OCI-LY7 (cell line): Measurements from ENCODE around the gene SLC6A18. TPM values are rescaled to one million over a fixed set of nuclear protein-coding genes. Genes with fewer than 3 reads are reported as not detected.

Experiments used
- BruUV-seq: library from RNA; stranded (reverse); fragments of 400-500 nt; replicated peaks from 2 replicates; lab custom pipeline; 2021; lab: Mats Ljungman, UMichigan
- CTCF ChIA-PET: fragments of 300-600 bp; sonication (Branson Sonifier 250); formaldehyde crosslinking; loops from one replicate; lab custom pipeline; 2022; ENCODE audit warnings: antibody characterized with exemption; ENCODE audit not compliant: unreplicated experiment; lab: Charles Lee
- POLR2A ChIA-PET: fragments of 300-600 bp; sonication (Branson Sonifier 250); formaldehyde crosslinking; loops from one replicate; lab custom pipeline; 2022; ENCODE audit warnings: antibody characterized with exemption; lab: Charles Lee
- DNase-seq: peaks from one replicate; pipeline ENCODE4 v3.0.0-alpha.2; 2015; ENCODE audit warnings: low spot score
- H2AFZ ChIP-seq: fragments of 200-600 bp; sonication (generic), shearing (Covaris generic); 2 replicates; pipeline ENCODE4 v1.6.1; 2014; ENCODE audit warnings: mild to moderate bottlenecking, antibody characterized with exemption, low read length, moderate library complexity
- H3K27ac ChIP-seq: fragments of 200-600 bp; sonication (generic); 2 replicates; pipeline ENCODE4 v1.5.1; 2014; ENCODE audit warnings: mixed run types, low read depth, mild to moderate bottlenecking, moderate library complexity, low read length, inconsistent platforms; ENCODE audit not compliant: poor library complexity, severe bottlenecking
- H3K36me3 ChIP-seq: fragments of 200-600 bp; sonication (generic); 2 replicates; pipeline ENCODE4 v1.6.1; 2014; ENCODE audit warnings: mild to moderate bottlenecking, antibody characterized with exemption, low read length, moderate library complexity, mixed read lengths; ENCODE audit not compliant: insufficient read depth
- H3K4me1 ChIP-seq: fragments of 200-600 bp; sonication (generic); 2 replicates; pipeline ENCODE4 v1.5.1; 2014; ENCODE audit warnings: mild to moderate bottlenecking, low read length; ENCODE audit not compliant: insufficient read depth, poor library complexity, severe bottlenecking
- H3K4me2 ChIP-seq: fragments of 200-600 bp; sonication (generic); 2 replicates; pipeline ENCODE4 v1.6.1; 2014; ENCODE audit warnings: mild to moderate bottlenecking, low read length
- H3K4me3 ChIP-seq: fragments of 200-600 bp; sonication (generic); 2 replicates; pipeline ENCODE4 v1.5.1; 2014; ENCODE audit warnings: mild to moderate bottlenecking, low read depth, low read length; ENCODE audit not compliant: poor library complexity, severe bottlenecking
- H3K79me2 ChIP-seq: fragments of 200-600 bp; sonication (generic); 2 replicates; pipeline ENCODE4 v1.6.1; 2016; ENCODE audit warnings: low read depth, mild to moderate bottlenecking, low read length, moderate library complexity, mixed read lengths; ENCODE audit not compliant: insufficient read depth
- H3K9me2 ChIP-seq: fragments of 200-600 bp; sonication (generic); 2 replicates; pipeline ENCODE4 v1.6.1; 2016; ENCODE audit warnings: mild to moderate bottlenecking, low read length, mixed read lengths; ENCODE audit not compliant: insufficient read depth
- H3K9me3 ChIP-seq: fragments of 200-600 bp; sonication (generic); 2 replicates; pipeline ENCODE4 v1.6.1; 2014; ENCODE audit warnings: mild to moderate bottlenecking, mixed run types, low read length, mixed read lengths
- H4K20me1 ChIP-seq: fragments of 200-600 bp; sonication (generic); 2 replicates; pipeline ENCODE4 v1.6.1; 2014; ENCODE audit warnings: mild to moderate bottlenecking, antibody characterized with exemption, low read length, moderate library complexity, mixed read lengths; ENCODE audit not compliant: insufficient read depth
- EZH2phosphoT487 ChIP-seq: fragments of 200-600 bp; sonication (generic); IDR thresholded peaks from 2 replicates; pipeline ENCODE4 v1.6.1; 2018; ENCODE audit warnings: low read depth, borderline replicate concordance, mild to moderate bottlenecking, mixed run types, antibody characterized with exemption, low read length, moderate library complexity, mixed read lengths
- intact Hi-C: fragments of 100-400 bp; cut with micrococcal nuclease; formaldehyde crosslinking; loops from one replicate; pipeline ENCODE4 v1.10.0; 2022; ENCODE audit not compliant: unreplicated experiment
- total RNA-seq, 2 experiments: library from RNA; depleted of rRNA in 1 of 2; stranded (reverse); fragments of >200 nt in 1 of 2; shearing (Covaris generic) in 1 of 2; gene quantifications; 2 replicates each; pipeline ENCODE4 v1.2.3, GENCODE V29; 2014 to 2022
- TF ChIP-seq, protein P1 (sequence below): fragments of 200-600 bp; sonication (generic); conservative IDR thresholded peaks from 2 replicates; pipeline ENCODE4 v1.5.1; 2014; ENCODE audit warnings: mild to moderate bottlenecking, antibody characterized with exemption, low read length, moderate library complexity, mixed read lengths

Gene SLC6A18
- total RNA-seq, 2 experiments from 2014 or later, result not detected

GRCh38 chr5:1176473-1177391 lies 48.4 kb upstream of the SLC6A18 start:
- H3K9me3 ChIP-seq, result no peaks in the 10 kb centered on the region
- intact Hi-C loops, result no loop called here
- H3K79me2 ChIP-seq, result no peaks in the 10 kb centered on the region
- no TSS peak for BruUV-seq
- TF ChIP-seq, protein P1, sequence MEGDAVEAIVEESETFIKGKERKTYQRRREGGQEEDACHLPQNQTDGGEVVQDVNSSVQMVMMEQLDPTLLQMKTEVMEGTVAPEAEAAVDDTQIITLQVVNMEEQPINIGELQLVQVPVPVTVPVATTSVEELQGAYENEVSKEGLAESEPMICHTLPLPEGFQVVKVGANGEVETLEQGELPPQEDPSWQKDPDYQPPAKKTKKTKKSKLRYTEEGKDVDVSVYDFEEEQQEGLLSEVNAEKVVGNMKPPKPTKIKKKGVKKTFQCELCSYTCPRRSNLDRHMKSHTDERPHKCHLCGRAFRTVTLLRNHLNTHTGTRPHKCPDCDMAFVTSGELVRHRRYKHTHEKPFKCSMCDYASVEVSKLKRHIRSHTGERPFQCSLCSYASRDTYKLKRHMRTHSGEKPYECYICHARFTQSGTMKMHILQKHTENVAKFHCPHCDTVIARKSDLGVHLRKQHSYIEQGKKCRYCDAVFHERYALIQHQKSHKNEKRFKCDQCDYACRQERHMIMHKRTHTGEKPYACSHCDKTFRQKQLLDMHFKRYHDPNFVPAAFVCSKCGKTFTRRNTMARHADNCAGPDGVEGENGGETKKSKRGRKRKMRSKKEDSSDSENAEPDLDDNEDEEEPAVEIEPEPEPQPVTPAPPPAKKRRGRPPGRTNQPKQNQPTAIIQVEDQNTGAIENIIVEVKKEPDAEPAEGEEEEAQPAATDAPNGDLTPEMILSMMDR, result no peak
- TF ChIP-seq EZH2phosphoT487, result no peak
- no peak overlapping the region for H2AFZ ChIP-seq
- CTCF ChIA-PET, result interaction anchor here (0.5 kb wide), 1 partner anchor 170 kb away, joined by 3 read pairs; no protein-coding TSS in a partner anchor
- H3K4me1 ChIP-seq, result no peaks in the 10 kb centered on the region
- POLR2A ChIA-PET, result no interaction called here
- no peak overlapping the region for H3K4me3 ChIP-seq
- no peaks in the 10 kb centered on the region for H4K20me1 ChIP-seq
- H3K9me2 ChIP-seq, result no peaks in the 10 kb centered on the region
- no peak overlapping the region for H3K27ac ChIP-seq
- no peaks in the 10 kb centered on the region for H3K36me3 ChIP-seq
- DNase-seq, result no peak
- no peak overlapping the region for H3K4me2 ChIP-seq

- TF ChIP-seq EZH2phosphoT487, result no peak
- TF ChIP-seq, protein P1, result no peak
- no peaks in the 10 kb centered on the region for H3K9me2 ChIP-seq
- H3K9me3 ChIP-seq, result no peaks in the 10 kb centered on the region
- H3K36me3 ChIP-seq, result no peaks in the 10 kb centered on the region
- ChIA-PET CTCF (no interaction called here), POLR2A (interaction anchor here (0.7 kb wide), 1 partner anchor 18 kb away, joined by 3 read pairs; no protein-coding TSS in a partner anchor)
- H3K4me2 ChIP-seq, result no peak overlapping the region
- no peak for DNase-seq
- H2AFZ ChIP-seq, result no peak overlapping the region
- no peaks in the 10 kb centered on the region for H4K20me1 ChIP-seq
- BruUV-seq, result no TSS peak
- no peak overlapping the region for H3K4me3 ChIP-seq
- no peaks in the 10 kb centered on the region for H3K79me2 ChIP-seq
- H3K4me1 ChIP-seq, result no peaks in the 10 kb centered on the region
- intact Hi-C loops, result no loop called here
- no peak overlapping the region for H3K27ac ChIP-seq
Observed at GRCh38 chr5:1177826-1178528, 47.2 kb upstream of the SLC6A18 start.
